HFF-Myc (cell line): ENCODE results near the gene RITA1.
A peak's percentile ranks its signal among the peaks of the same experiment; 100 is the strongest.
"Not testable (repeated sequence)": the region's sequence is repeated elsewhere in the genome, so short reads cannot be mapped to it uniquely, and the experiment has no call there.

Experiments
- DNase-seq: peaks from one replicate; pipeline ENCODE4 v3.0.0-alpha.2; 2011; ENCODE audit warnings: low read depth; ENCODE audit errors: extremely low read depth
- H3K4me3 ChIP-seq: replicated peaks from 2 replicates; pipeline ENCODE4 v1.5.1; 2011; ENCODE audit warnings: low read depth, mild to moderate bottlenecking, control low read depth, low read length
- CTCF ChIP-seq: IDR thresholded peaks from 2 replicates; pipeline ENCODE4 v1.5.1; 2012; ENCODE audit warnings: mild to moderate bottlenecking, low read depth, low read length, control low read depth; ENCODE audit errors: missing control alignments

Gene RITA1

GRCh38 chr12:113203852-113204760 is 18.6 kb downstream of the RITA1 start:
- TF ChIP-seq CTCF: no peak
- no peak overlapping the region for H3K4me3 ChIP-seq
- DNase-seq: no peak

- no peak for TF ChIP-seq CTCF
- no peak for DNase-seq
- H3K4me3 ChIP-seq: no peak overlapping the region
Observed at GRCh38 chr12:113204804-113205203, 19.3 kb downstream of the RITA1 start.

- DNase-seq, H3K4me3 ChIP-seq: not testable (repeated sequence)
Observed at GRCh38 chr12:113206802-113207201, 21.3 kb downstream of the RITA1 start.

GRCh38 chr12:113207613-113208040 is 22.1 kb downstream of the RITA1 start:
- no peak for TF ChIP-seq CTCF
- no peak overlapping the region for H3K4me3 ChIP-seq
- DNase-seq: no peak

- H3K4me3 ChIP-seq: no peak overlapping the region
- no peak for TF ChIP-seq CTCF
- peak; percentile 72 for DNase-seq
Observed at GRCh38 chr12:113208041-113208934, 22.8 kb downstream of the RITA1 start.

GRCh38 chr12:113211160-113211559 is 25.6 kb downstream of the RITA1 start:
- no peak for TF ChIP-seq CTCF
- DNase-seq: no peak

GRCh38 chr12:113214895-113215400 is 29.4 kb downstream of the RITA1 start:
- no peak for TF ChIP-seq CTCF
- H3K4me3 ChIP-seq: no peak overlapping the region
- peak; percentile 92 for DNase-seq

More at GRCh38 chr12:113211160-113211559, 25.6 kb downstream of the RITA1 start:
- no peak overlapping the region for H3K4me3 ChIP-seq
